ENCODE data around the gene HDAC11. TPM values are rescaled to one million over a fixed set of nuclear protein-coding genes. Genes with fewer than 3 reads are reported as not detected.

Gene HDAC11
- total and polyA plus RNA-seq, 7 donors = 9.2 to 29.6 (median 22.3) TPM

DNA sequence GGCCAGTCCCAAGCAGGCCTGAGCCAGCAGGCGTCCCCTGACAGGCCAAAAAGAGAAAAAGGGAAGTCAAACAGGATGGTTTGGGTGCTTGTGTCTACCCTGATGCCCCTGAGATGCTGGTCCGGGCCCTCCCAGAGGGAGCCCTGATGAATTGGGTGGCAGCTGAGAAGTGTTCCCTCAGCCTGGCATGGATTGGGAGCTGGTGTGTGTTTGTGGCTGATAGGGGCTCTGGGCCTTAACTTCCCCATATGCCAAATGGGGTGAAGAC, 70.3 kb downstream of the HDAC11 start:
- 69 to 83% (median 78%) methylated on average over 2 of the region's 2 CpGs for WGBS, 3 donors
- H3K4me3 ChIP-seq = peak overlapping the region; percentile 55
- no peak for ATAC-seq

DNA sequence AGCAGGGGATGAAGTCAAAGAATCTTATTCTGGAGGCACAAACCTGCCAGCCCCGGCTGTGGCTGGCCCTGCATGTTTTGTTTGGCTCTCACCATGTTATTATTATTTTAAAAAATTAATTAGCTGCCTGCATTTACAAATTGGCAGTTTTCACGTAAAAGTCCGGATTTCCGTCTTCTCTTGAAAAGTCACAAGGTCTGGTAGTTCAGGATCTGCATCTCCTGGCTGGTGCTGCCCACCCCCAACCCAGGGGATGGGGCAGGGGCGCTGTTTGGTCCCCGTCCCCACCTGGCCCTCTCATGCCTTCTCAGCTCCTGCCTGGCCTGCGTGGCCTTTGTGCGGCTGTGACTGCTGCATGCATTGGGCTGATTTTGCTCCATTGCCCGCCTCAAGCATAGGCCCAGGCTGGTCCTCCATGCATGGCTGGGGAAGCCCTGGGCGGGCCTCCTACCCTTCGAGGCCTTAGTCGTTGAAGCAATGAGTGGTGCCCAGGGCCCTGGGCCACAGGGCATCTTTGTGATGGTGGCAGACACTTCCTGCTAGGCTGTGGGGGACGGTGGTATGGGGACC, 70.8 kb downstream of the HDAC11 start:
- WGBS, 3 donors = 72 to 81% (median 78%) methylated on average over 13 of the region's 13 CpGs
- TF ChIP-seq, protein P1, sequence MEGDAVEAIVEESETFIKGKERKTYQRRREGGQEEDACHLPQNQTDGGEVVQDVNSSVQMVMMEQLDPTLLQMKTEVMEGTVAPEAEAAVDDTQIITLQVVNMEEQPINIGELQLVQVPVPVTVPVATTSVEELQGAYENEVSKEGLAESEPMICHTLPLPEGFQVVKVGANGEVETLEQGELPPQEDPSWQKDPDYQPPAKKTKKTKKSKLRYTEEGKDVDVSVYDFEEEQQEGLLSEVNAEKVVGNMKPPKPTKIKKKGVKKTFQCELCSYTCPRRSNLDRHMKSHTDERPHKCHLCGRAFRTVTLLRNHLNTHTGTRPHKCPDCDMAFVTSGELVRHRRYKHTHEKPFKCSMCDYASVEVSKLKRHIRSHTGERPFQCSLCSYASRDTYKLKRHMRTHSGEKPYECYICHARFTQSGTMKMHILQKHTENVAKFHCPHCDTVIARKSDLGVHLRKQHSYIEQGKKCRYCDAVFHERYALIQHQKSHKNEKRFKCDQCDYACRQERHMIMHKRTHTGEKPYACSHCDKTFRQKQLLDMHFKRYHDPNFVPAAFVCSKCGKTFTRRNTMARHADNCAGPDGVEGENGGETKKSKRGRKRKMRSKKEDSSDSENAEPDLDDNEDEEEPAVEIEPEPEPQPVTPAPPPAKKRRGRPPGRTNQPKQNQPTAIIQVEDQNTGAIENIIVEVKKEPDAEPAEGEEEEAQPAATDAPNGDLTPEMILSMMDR (IDR thresholded peaks at IDR 0.05) = no peak
- no peaks in the 10 kb centered on the region for H3K9me3 ChIP-seq
- ATAC-seq (no peak), DNase-seq (peak in 1 of 2 donors; percentile 39)
- peaks cover 0 to 36% (median 7%) of the 10 kb centered on the region in 3 donors for H3K27me3 ChIP-seq (ENCODE audit: insufficient read depth in 3 of 3, low read length in 2 of 3)
- H3K4me1 ChIP-seq = no peaks in the 10 kb centered on the region
- intact Hi-C loops (cut with DNase I) = no loop called here
- H3K27ac ChIP-seq = no peak overlapping the region
- peak overlapping the region; percentile 55 for H3K4me3 ChIP-seq
- H3K36me3 ChIP-seq (ENCODE audit: insufficient read depth in 1 of 2, low read depth in 1 of 2) = no peaks in the 10 kb centered on the region

More for the DNA sequence above, 70.3 kb downstream of the HDAC11 start:
- peaks cover 0 to 36% (median 7%) of the 10 kb centered on the region in 3 donors for H3K27me3 ChIP-seq (ENCODE audit: insufficient read depth in 3 of 3, low read length in 2 of 3)
- TF ChIP-seq, protein P1 (IDR thresholded peaks at IDR 0.05) = no peak
- intact Hi-C loops (cut with DNase I) = no loop called here
- no peaks in the 10 kb centered on the region for H3K4me1 ChIP-seq
- no peaks in the 10 kb centered on the region for H3K9me3 ChIP-seq
- no peak overlapping the region for H3K27ac ChIP-seq
- no peak for DNase-seq
- H3K36me3 ChIP-seq (ENCODE audit: insufficient read depth in 1 of 2, low read depth in 1 of 2) = no peaks in the 10 kb centered on the region

DNA sequence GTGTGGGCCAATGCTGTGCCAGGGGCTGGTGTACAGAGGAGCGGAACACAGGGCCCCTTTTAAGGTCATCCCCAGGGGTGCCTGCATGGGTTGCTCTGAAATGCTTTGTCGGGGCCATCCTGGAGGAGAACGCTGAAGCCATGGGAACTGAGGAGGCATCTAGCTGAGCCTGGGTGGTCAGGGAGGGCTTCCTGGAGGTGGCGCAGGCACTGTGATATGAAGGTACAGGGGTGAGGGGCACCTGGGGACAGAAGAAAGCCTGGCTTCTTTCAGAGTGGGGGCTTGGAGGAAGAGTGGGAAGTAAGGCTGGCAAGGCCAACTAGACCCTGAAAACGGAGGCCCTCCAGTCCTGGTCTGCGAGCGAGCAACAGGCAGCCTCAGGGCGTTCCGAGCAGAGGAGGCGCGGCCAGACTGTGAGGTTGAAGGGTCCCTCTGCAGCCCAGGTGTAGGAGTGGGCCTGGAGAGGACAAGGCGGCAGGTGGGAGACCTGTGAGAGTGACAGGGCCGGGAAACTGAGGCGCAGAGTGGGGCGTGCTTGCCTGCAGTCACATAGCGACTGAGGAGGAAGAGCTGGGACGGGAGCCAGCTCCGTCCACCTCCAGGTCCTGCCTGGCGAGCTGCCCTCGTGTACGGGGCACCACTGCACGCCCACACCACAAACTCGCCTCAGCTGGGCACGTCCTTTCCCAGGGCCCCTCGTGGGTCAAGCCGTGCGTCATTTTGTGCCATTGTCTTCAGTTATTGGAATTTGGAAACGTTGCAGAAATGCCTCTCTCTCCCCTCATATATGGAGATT, 72.9 kb downstream of the HDAC11 start:
- H3K4me3 ChIP-seq = no peak overlapping the region
- DNase-seq (peak in 1 of 2 donors; percentile 51), ATAC-seq (no peak)
- WGBS, 3 donors = 66 to 70% (median 69%) methylated on average over 28 of the region's 28 CpGs
- intact Hi-C loops (cut with DNase I) = no loop called here
- no peak overlapping the region for H3K27ac ChIP-seq
- no peaks in the 10 kb centered on the region for H3K4me1 ChIP-seq
- H3K27me3 ChIP-seq (ENCODE audit: insufficient read depth in 3 of 3, low read length in 2 of 3) = peaks cover 0 to 26% (median 7%) of the 10 kb centered on the region in 3 donors
- H3K36me3 ChIP-seq (ENCODE audit: insufficient read depth in 1 of 2, low read depth in 1 of 2) = no peaks in the 10 kb centered on the region
- no peaks in the 10 kb centered on the region for H3K9me3 ChIP-seq
- TF ChIP-seq, protein P1 (IDR thresholded peaks at IDR 0.05) = no peak

DNA sequence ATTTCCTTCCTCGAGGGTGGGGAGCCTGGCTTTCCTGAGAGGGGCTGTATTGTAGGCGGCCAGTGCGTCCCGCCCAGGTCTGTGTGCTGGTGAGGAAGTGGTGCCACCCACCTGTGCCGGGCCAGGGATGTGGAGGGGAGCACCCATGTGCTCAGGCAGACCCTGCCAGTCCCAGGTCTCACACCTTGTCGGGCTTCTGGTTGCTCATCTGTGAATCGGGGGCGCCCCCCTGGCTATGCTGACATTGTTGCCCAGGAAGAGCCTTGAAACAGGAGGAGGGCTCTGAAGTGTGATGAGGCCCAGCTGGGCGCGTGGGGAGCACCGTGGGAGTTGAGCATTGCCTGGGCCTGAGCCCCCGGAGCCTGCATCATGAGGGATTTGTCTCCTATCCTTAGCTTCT, 73.6 kb downstream of the HDAC11 start:
- TF ChIP-seq, protein P1 (IDR thresholded peaks at IDR 0.05) = no peak
- Histone ChIP-seq H3K27ac (peak overlapping the region; percentile 30), H3K27me3 (ENCODE audit: insufficient read depth in 3 of 3, low read length in 2 of 3) (peaks cover 0 to 20% (median 5%) of the 10 kb centered on the region in 3 donors), H3K36me3 (ENCODE audit: insufficient read depth in 1 of 2, low read depth in 1 of 2) (no peaks in the 10 kb centered on the region), H3K4me3 (no peak overlapping the region), H3K9me3 (no peaks in the 10 kb centered on the region), H3K4me1 (no peaks in the 10 kb centered on the region)
- intact Hi-C loops (cut with DNase I) = no loop called here
- WGBS, 3 donors = 68 to 83% (median 74%) methylated on average over 12 of the region's 12 CpGs
- DNase-seq = peak in 1 of 2 donors; percentile 53
- ATAC-seq = no peak

Measured in psoas muscle (tissue), 8 donors.